ENCODE results near the gene DDX41. TPM values are rescaled to one million over a fixed set of nuclear protein-coding genes. Genes with fewer than 3 reads are reported as not detected.
A peak's percentile ranks its signal among the peaks of the same experiment; 100 is the strongest.

The DDX41 gene
- polyA plus RNA-seq, 1 experiment = 71.8 TPM

- DNase-seq (ENCODE audit: low read depth, low spot score) = no peak
Observed at GRCh38 chr5:177501874-177502678, 14.7 kb downstream of the DDX41 start.

GRCh38 chr5:177500685-177501522 is 15.9 kb downstream of the DDX41 start:
- Histone ChIP-seq H3K9me3 (ENCODE audit: control insufficient read depth, insufficient read depth, low read length) (no peaks in the 10 kb centered on the region; the same call in 1 of the 2 replicates), H3K4me3 (ENCODE audit: low read depth, low read length) (no peak overlapping the region), H3K27ac (ENCODE audit: low read depth, low read length) (peak overlapping the region; percentile 67), H3K27me3 (ENCODE audit: control insufficient read depth, insufficient read depth, low read length) (no peaks in the 10 kb centered on the region)
- ChIA-PET CTCF (interaction anchor here (0.6 to 4.0 kb wide), 29 partner anchors 8 to 191 kb away, joined by 3 to 40 read pairs (median 7); partner anchors contain the start of genes DDX41 and LMAN2), POLR2A (interaction anchor here (0.8 to 1.4 kb wide), 4 partner anchors 15 to 45 kb away, joined by 3 to 4 read pairs (median 4); no protein-coding TSS in a partner anchor)
- TF ChIP-seq CTCF (IDR thresholded peaks at IDR 0.05; ENCODE audit: low read depth, low read length) = peak; percentile 95
- no peak for DNase-seq (ENCODE audit: low read depth, low spot score)

More at GRCh38 chr5:177501874-177502678, 14.7 kb downstream of the DDX41 start:
- Histone ChIP-seq H3K27ac (ENCODE audit: low read depth, low read length) (no peak overlapping the region), H3K4me3 (ENCODE audit: low read depth, low read length) (no peak overlapping the region), H3K27me3 (ENCODE audit: control insufficient read depth, insufficient read depth, low read length) (no peaks in the 10 kb centered on the region), H3K9me3 (ENCODE audit: control insufficient read depth, insufficient read depth, low read length) (no peaks in the 10 kb centered on the region)
- ChIA-PET POLR2A (interaction anchor here (1.4 kb wide), 1 partner anchor 13 kb away, joined by 3 read pairs; no protein-coding TSS in a partner anchor), CTCF (interaction anchor here (0.5 to 4.0 kb wide), 24 partner anchors 9 to 192 kb away, joined by 3 to 40 read pairs (median 8); partner anchors contain the start of genes DDX41 and LMAN2)
- TF ChIP-seq CTCF (IDR thresholded peaks at IDR 0.05; ENCODE audit: low read depth, low read length) = no peak

GRCh38 chr5:177499842-177500241 is 16.9 kb downstream of the DDX41 start:
- CTCF ChIA-PET = interaction anchor here (1.0 to 4.0 kb wide), 8 partner anchors 11 to 182 kb away, joined by 5 to 40 read pairs (median 8); partner anchors contain the start of gene DDX41
- POLR2A ChIA-PET = interaction anchor here (1.0 kb wide), 1 partner anchor 22 kb away, joined by 4 read pairs; no protein-coding TSS in a partner anchor
- no peak overlapping the region for H3K4me3 ChIP-seq (ENCODE audit: low read depth, low read length)
- no peaks in the 10 kb centered on the region; the same call in 1 of the 2 replicates for H3K9me3 ChIP-seq (ENCODE audit: control insufficient read depth, insufficient read depth, low read length)
- H3K27me3 ChIP-seq (ENCODE audit: control insufficient read depth, insufficient read depth, low read length) = no peaks in the 10 kb centered on the region
- no peak for DNase-seq (ENCODE audit: low read depth, low spot score)
- peak overlapping the region; percentile 67 for H3K27ac ChIP-seq (ENCODE audit: low read depth, low read length)
- TF ChIP-seq CTCF (IDR thresholded peaks at IDR 0.05; ENCODE audit: low read depth, low read length) = no peak

- DNase-seq (ENCODE audit: low read depth, low spot score) = no peak
- peak overlapping the region; percentile 56 for H3K4me3 ChIP-seq (ENCODE audit: low read depth, low read length)
- no peak for TF ChIP-seq CTCF (IDR thresholded peaks at IDR 0.05; ENCODE audit: low read depth, low read length)
- no peaks in the 10 kb centered on the region; the same call in 1 of the 2 replicates for H3K9me3 ChIP-seq (ENCODE audit: control insufficient read depth, insufficient read depth, low read length)
- POLR2A ChIA-PET = interaction anchor here (0.6 to 12.1 kb wide), 23 partner anchors 9 to 186 kb away, joined by 3 to 230 read pairs (median 4); partner anchors contain the start of genes B4GALT7, DBN1, DDX41 and FAM193B
- no peaks in the 10 kb centered on the region for H3K27me3 ChIP-seq (ENCODE audit: control insufficient read depth, insufficient read depth, low read length)
- CTCF ChIA-PET = interaction anchor here (1.4 to 2.4 kb wide), 2 partner anchors 41 to 94 kb away, joined by 4 to 8 read pairs; no protein-coding TSS in a partner anchor
- no peak overlapping the region for H3K27ac ChIP-seq (ENCODE audit: low read depth, low read length)
Observed at GRCh38 chr5:177498013-177498787, 18.6 kb downstream of the DDX41 start.

Measured in AG04450 (cell line).